Adrenal gland (tissue), 5 donors: Measurements from ENCODE around the gene GCN1.

Experiments
- POLR2A ChIP-seq, 2 donors: fragments of 450-650 bp; IDR thresholded peaks; one replicate each; pipeline ENCODE4 v1.6.1; 2017; ENCODE audit warnings: antibody characterized with exemption in 2 of 2, mild to moderate bottlenecking in 2 of 2, moderate library complexity in 1 of 2
- TF ChIP-seq, protein P1 (sequence below), 6 experiments: fragments of 450-650 bp in 4 of 6; fragments of 200-600 bp in 2 of 6; sonication (generic) in 1 of 6; IDR thresholded peaks; 1 replicate in 5 of 6; 2 replicates in 1 of 6; pipeline versions ENCODE4 v1.5.1 to v1.8.0; 2016 to 2021; ENCODE audit warnings: antibody characterized with exemption in 6 of 6, mild to moderate bottlenecking in 2 of 6, moderate library complexity in 1 of 6
- donor health status: DM: no; HTN: no; CAD: no.

DNA sequence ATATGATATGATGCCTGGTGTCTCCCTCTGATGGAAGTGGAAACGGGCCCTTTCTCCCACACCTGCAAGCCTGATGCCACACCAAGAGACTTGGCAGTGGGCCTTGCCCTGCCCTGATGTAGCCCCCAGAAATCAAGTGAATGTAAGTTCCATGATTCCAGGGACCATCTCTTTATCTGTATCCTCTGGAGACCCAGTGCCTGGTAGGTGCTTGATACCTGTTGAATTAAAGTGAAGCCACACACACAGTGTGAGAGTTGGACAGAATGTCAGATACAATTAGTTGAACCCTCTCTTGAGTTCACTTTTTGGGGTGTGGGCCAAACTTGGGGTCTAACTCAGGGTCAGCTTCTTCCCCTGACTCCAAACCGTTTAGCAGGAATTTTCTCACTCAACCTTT, 73.2 kb downstream of the GCN1 start:
- TF ChIP-seq, protein P1, sequence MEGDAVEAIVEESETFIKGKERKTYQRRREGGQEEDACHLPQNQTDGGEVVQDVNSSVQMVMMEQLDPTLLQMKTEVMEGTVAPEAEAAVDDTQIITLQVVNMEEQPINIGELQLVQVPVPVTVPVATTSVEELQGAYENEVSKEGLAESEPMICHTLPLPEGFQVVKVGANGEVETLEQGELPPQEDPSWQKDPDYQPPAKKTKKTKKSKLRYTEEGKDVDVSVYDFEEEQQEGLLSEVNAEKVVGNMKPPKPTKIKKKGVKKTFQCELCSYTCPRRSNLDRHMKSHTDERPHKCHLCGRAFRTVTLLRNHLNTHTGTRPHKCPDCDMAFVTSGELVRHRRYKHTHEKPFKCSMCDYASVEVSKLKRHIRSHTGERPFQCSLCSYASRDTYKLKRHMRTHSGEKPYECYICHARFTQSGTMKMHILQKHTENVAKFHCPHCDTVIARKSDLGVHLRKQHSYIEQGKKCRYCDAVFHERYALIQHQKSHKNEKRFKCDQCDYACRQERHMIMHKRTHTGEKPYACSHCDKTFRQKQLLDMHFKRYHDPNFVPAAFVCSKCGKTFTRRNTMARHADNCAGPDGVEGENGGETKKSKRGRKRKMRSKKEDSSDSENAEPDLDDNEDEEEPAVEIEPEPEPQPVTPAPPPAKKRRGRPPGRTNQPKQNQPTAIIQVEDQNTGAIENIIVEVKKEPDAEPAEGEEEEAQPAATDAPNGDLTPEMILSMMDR (IDR thresholded peaks at IDR 0.05), result no peak
- no peak for TF ChIP-seq POLR2A (IDR thresholded peaks at IDR 0.05)
